Adrenal gland (tissue), 12 donors: Measurements from ENCODE around the gene UBXN1. TPM values are rescaled to one million over a fixed set of nuclear protein-coding genes. Genes with fewer than 3 reads are reported as not detected.
"Not testable (repeated sequence)": the region's sequence is repeated elsewhere in the genome, so short reads cannot be mapped to it uniquely, and the experiment has no call there.

ENCODE experiments used
- DNase-seq, 7 donors: peaks; one replicate each; pipeline ENCODE4 v3.0.0-alpha.2; 2019 to 2020
- H3K27ac ChIP-seq, 5 donors: fragments of 200-600 bp; sonication (generic) in 4 of 5; 1 replicate in 3 of 5; 2 replicates in 2 of 5; pipeline versions ENCODE4 v1.5.1 to v1.8.0; 2016 to 2020; ENCODE audit warnings: mild to moderate bottlenecking in 1 of 5
- H3K27me3 ChIP-seq: fragments of 200-600 bp; 2 replicates; pipeline ENCODE4 v1.8.0; 2021
- H3K36me3 ChIP-seq, 2 donors: fragments of 200-600 bp; replicated peaks in 1 of 2; 1 replicate in 1 of 2; 2 replicates in 1 of 2; pipeline versions ENCODE4 v1.5.1 to v1.8.0; 2018 to 2022
- H3K4me1 ChIP-seq, 2 donors: fragments of 200-600 bp; replicated peaks in 1 of 2; 1 replicate in 1 of 2; 2 replicates in 1 of 2; pipeline versions ENCODE4 v1.5.1 to v1.8.0; 2018 to 2021
- H3K4me3 ChIP-seq, 4 donors: fragments of 200-600 bp; sonication (generic) in 3 of 4; one replicate each; pipeline ENCODE4 v1.5.1; 2016 to 2018
- H3K9me3 ChIP-seq, 3 donors: fragments of 200-600 bp; sonication (generic) in 1 of 3; replicated peaks in 1 of 3; 1 replicate in 2 of 3; 2 replicates in 1 of 3; pipeline versions ENCODE4 v1.5.1 to v1.8.0; 2016 to 2021
- POLR2A ChIP-seq, 2 donors: fragments of 450-650 bp; IDR thresholded peaks; one replicate each; pipeline ENCODE4 v1.6.1; 2017; ENCODE audit warnings: antibody characterized with exemption in 2 of 2, mild to moderate bottlenecking in 2 of 2, moderate library complexity in 1 of 2
- WGBS, 4 donors: extraction: QIAGEN DNeasy Blood & Tissue Kit in 2 of 4; methylation state at CpG; one replicate each; pipeline versions ENCODE4 v1.1.5 to v1.1.7; 2013 to 2017; 5-methylcytosine and 5-hydroxymethylcytosine counted together
- intact Hi-C, 2 donors: fragments of 100-400 bp; cut with DNase I; formaldehyde crosslinking; loops; one replicate each; pipeline versions ENCODE4 v1.14.1 to v1.15.0; 2022 to 2023
- polyA plus RNA-seq, 3 donors: library from polyadenylated mRNA; stranded (reverse); fragments of 200-250 nt in 2 of 3; fragments of 350-450 nt in 1 of 3; fragmentation: Illumina TruSeq in 1 of 3; extraction: RNeasy Lipid Tissue Mini Kit (QIAGEN cat#74804) in 1 of 3; gene quantifications; one replicate each; pipeline ENCODE4 v1.2.3, GENCODE V29; 2013 to 2014
- total RNA-seq, 9 donors: library from RNA; depleted of rRNA in 4 of 9; stranded (reverse); fragments of >200 nt in 4 of 9; fragments of 120-200 nt in 1 of 9; fragmentation: NEBNext Ultra II Directional in 1 of 9; extraction: Animal tissue kit (Norgen Biotek cat#: 25700) in 1 of 9; gene quantifications; one replicate each; pipeline versions ENCODE4 v1.1.0 to v1.2.4, GENCODE V29; 2013 to 2023
- TF ChIP-seq, protein P1 (sequence below), 6 experiments: fragments of 450-650 bp in 4 of 6; fragments of 200-600 bp in 2 of 6; sonication (generic) in 1 of 6; IDR thresholded peaks; 1 replicate in 5 of 6; 2 replicates in 1 of 6; pipeline versions ENCODE4 v1.5.1 to v1.8.0; 2016 to 2021; ENCODE audit warnings: antibody characterized with exemption in 6 of 6, mild to moderate bottlenecking in 2 of 6, moderate library complexity in 1 of 6
- donor health status: healthy with polysubstance abuse.
- donor health status: Bipolar disorder and iron deficiency.
- donor health status: DM: yes; HTN: yes; CAD: no.
- donor health status: DM: no; HTN: no; CAD: no.
- donor health status: DM: no; HTN: no; CAD: no.
- donor health status: DM: yes; HTN: yes; CAD: no.

Gene UBXN1
- total and polyA plus RNA-seq, 12 donors, result 81.3 to 308 (median 153) TPM

DNA sequence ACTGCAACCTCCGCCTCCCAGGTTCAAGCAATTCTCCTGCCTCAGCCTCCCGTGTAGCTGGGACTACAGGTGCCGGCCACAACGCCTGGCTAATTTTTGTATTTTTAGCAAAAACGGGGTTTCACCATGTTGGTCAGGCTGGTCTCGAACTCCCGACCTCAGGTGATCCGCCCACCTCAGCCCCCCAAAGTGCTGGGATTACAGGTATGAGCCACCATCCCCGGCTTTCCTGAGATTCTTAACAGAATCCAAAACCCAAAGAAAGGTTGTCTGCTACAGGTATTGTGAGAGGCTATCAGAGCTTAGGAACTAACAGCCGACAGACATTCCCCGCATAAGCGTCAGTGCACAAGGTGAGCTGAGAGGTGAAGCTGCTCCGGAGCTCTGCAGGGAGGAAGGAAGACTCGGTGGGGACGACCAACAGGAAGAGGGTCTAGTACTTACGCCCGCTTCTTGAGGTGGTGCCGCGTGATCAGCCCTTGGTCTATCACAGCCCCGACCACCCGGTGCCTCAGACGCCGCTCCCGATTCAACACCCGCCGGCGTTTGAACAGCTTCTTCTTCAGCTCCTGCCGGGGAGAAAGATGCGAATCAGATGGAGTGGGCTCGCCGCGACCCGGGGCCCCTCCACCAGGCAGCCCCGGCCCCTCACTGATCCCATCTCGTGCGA lies 14.3 kb downstream of the UBXN1 start:
- no peak for TF ChIP-seq POLR2A (IDR thresholded peaks at IDR 0.05)
- TF ChIP-seq, protein P1, sequence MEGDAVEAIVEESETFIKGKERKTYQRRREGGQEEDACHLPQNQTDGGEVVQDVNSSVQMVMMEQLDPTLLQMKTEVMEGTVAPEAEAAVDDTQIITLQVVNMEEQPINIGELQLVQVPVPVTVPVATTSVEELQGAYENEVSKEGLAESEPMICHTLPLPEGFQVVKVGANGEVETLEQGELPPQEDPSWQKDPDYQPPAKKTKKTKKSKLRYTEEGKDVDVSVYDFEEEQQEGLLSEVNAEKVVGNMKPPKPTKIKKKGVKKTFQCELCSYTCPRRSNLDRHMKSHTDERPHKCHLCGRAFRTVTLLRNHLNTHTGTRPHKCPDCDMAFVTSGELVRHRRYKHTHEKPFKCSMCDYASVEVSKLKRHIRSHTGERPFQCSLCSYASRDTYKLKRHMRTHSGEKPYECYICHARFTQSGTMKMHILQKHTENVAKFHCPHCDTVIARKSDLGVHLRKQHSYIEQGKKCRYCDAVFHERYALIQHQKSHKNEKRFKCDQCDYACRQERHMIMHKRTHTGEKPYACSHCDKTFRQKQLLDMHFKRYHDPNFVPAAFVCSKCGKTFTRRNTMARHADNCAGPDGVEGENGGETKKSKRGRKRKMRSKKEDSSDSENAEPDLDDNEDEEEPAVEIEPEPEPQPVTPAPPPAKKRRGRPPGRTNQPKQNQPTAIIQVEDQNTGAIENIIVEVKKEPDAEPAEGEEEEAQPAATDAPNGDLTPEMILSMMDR (IDR thresholded peaks at IDR 0.05), result no peak
- Histone ChIP-seq H3K4me3 (peak overlapping the region; percentile 52 to 98 (median 68)), H3K27me3 (no peaks in the 10 kb centered on the region), H3K27ac (peak overlapping the region; percentile 85 to 97 (median 91)), H3K36me3 (peaks cover 0 to 11% of the 10 kb centered on the region in 2 donors), H3K4me1 (peaks cover 12 to 34% of the 10 kb centered on the region in 2 donors), H3K9me3 (no peaks in the 10 kb centered on the region)
- peak in 5 of 7 donors; percentile 49 to 78 (median 56) for DNase-seq
- 3 to 5% (median 3%) methylated on average over 19 to 36 of the region's 36 CpGs for WGBS, 4 donors
- intact Hi-C loops, result no loop called here

DNA sequence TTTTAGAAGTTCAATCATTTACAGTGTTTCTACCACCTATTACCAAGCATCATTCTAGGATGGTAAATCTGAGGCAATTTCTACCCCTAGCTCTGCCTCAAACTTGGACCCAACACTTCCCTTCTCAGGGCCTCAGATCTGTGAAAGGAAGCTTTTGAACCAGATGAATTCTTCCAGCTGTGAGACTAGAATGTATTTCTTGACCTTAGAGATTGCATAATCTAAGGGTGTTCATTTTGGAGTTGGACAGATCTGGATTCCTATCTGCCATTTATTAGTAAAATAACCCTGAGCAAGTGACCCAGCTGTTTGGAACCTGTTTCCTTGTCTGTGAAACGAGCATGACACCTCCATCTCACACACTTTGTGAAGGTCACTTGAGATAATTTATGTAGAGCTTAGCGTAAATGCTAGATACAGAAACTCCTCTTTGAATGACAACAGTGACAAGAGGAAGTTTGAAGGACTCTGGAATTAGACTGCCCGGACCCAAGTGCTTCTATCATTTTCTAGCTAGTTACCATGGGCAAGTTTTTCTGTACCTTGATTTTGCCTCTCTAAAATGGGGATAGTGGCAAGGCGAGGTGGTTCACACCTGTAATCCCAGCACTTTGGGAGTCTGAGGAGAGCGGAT lies 22.0 kb downstream of the UBXN1 start:
- 51 to 58% (median 55%) methylated on average over 5 of the region's 5 CpGs for WGBS, 4 donors
- H3K4me3 ChIP-seq, result no peak overlapping the region
- H3K36me3 ChIP-seq, result no peaks in the 10 kb centered on the region
- H3K27ac ChIP-seq, result no peak overlapping the region
- TF ChIP-seq POLR2A (IDR thresholded peaks at IDR 0.05), result no peak
- TF ChIP-seq, protein P1 (IDR thresholded peaks at IDR 0.05), result no peak
- H3K27me3 ChIP-seq, result no peaks in the 10 kb centered on the region
- intact Hi-C loops, result no loop called here
- DNase-seq, result no peak
- H3K4me1 ChIP-seq, result peaks cover 7 to 8% of the 10 kb centered on the region in 2 donors
- no peaks in the 10 kb centered on the region for H3K9me3 ChIP-seq

DNA sequence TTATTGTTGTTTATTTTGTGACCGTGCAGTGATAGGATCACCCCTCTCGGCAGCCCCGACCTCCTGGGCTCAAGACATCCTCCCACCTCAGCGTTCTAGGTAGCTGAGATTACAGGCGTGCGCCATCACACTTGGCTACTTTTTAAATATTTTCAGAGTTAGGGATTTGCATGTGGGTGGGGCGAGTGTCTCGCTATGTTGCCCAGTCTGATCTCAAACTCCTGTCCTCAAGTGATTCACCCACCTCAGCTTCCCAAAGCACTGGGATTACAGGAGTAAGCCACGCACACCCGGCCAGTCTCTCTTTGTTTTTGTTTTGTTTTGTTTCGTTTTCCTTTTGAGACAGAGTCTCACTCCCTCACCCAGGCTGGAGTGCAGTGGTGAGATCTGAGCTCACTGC lies 24.6 kb downstream of the UBXN1 start:
- TF ChIP-seq, protein P1 (IDR thresholded peaks at IDR 0.05), result no peak
- no peak for TF ChIP-seq POLR2A (IDR thresholded peaks at IDR 0.05)
- Histone ChIP-seq H3K27ac (no peak overlapping the region), H3K36me3 (peaks cover 0 to 3% of the 10 kb centered on the region in 2 donors), H3K4me3 (no peak overlapping the region), H3K4me1 (peaks cover 10 to 14% of the 10 kb centered on the region in 2 donors), H3K9me3 (no peaks in the 10 kb centered on the region), H3K27me3 (no peaks in the 10 kb centered on the region)
- intact Hi-C loops, result no loop called here
- WGBS, 4 donors, result 84 to 85% (median 84%) methylated on average over 11 of the region's 11 CpGs
- DNase-seq, result no peak

DNA sequence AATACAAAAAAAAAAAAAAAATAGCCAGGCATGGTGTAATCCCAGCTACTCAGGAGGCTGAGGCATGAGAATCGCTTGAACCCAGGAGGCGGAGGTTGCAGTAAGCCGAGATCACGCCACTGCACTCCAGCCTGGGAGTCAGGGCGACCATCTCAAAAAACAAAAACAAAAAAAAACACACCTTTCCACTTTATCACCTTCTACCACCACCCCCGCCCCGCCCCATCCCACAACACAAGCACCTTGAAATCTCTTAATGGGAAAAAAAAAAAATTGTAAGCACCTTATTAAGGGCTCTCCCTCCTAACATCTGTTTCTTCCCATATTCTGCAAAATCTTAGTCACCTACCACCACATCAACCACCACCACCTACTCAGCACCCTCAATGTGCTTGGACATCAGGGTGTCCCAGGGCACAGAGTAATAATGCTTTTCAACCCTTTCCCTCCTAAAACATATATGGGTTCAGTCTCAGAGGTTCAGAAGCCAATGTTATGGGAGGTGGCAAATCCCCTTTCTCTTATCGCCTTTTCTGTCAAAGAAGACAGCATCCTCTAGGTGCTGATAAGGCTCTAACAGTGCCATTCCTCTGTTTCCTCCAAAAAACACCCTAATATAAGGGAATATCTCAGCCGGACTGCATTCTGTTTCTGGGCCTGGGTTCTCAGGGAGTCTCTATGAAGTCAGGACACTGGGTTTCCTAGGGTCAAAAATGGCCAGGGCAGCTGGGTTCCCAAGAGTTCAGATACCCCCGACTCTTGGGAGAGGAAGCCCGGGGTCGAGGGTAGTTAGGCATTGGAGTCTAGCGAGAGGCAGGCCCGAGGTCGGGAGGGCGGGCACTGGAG lies 26.5 kb downstream of the UBXN1 start:
- 37 to 62% (median 39%) methylated on average over 10 to 16 of the region's 16 CpGs for WGBS, 4 donors
- TF ChIP-seq POLR2A (IDR thresholded peaks at IDR 0.05), result no peak
- TF ChIP-seq, protein P1 (IDR thresholded peaks at IDR 0.05), result no peak
- intact Hi-C loops, result no loop called here
- Histone ChIP-seq H3K9me3 (no peaks in the 10 kb centered on the region), H3K4me1 (peaks cover 10 to 17% of the 10 kb centered on the region in 2 donors), H3K36me3 (peaks cover 0 to 18% of the 10 kb centered on the region in 2 donors), H3K27me3 (no peaks in the 10 kb centered on the region), H3K27ac (peak overlapping the region; percentile 47 to 95 (median 73)), H3K4me3 (peak overlapping the region; percentile 5 to 90 (median 78))
- DNase-seq, result no peak

DNA sequence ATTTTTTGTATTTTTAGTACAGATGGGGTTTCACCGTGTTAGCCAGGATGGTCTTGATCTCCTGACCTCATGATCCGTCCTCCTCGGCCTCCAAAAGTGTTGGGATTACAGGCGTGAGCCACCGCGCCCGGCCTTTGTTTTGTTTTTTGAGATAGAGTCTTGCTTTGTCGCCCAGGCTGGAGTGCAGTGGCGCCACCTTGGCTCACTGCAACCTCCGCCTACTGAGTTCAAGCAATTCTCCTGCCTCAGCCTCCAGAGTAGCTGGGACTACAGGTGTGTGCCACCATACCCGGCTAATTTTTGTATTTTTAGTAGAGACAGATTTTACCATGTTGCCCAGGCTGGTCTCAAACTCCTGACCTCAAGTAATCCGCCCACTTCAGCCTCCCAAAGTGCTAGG lies 28.6 kb downstream of the UBXN1 start:
- H3K9me3 ChIP-seq, intact Hi-C loops, H3K4me3 ChIP-seq, DNase-seq, H3K27me3 ChIP-seq, H3K27ac ChIP-seq: not testable (repeated sequence)
- Histone ChIP-seq H3K4me1 (peaks cover 21 to 30% of the 10 kb centered on the region in 2 donors), H3K36me3 (peaks cover 0 to 18% of the 10 kb centered on the region in 2 donors)
- WGBS, 4 donors, result 88 to 97% (median 93%) methylated on average over 12 of the region's 12 CpGs
